ENCODE measurements around the gene BDH2. TPM values are rescaled to one million over a fixed set of nuclear protein-coding genes. Genes with fewer than 3 reads are reported as not detected.

Gene BDH2
- total RNA-seq, 1 experiment from 2014 or later, result 10.1 TPM

- H3K36me3 ChIP-seq (ENCODE audit: low read depth), result no peaks in the 10 kb centered on the region
- no peak for DNase-seq
- no peaks in the 10 kb centered on the region for H3F3A ChIP-seq (ENCODE audit: insufficient read depth, low read depth)
- H3K4me2 ChIP-seq, result no peak overlapping the region
- intact Hi-C loops (cut with micrococcal nuclease; ENCODE audit: unreplicated experiment), result loop anchor here (5.0 kb wide), 1 partner anchor 408 kb away; no protein-coding TSS in a partner anchor
- no TSS peak for BruUV-seq (replicated peaks)
- no peaks in the 10 kb centered on the region for H3K9me2 ChIP-seq (ENCODE audit: insufficient read depth)
- no peaks in the 10 kb centered on the region for H4K20me1 ChIP-seq (ENCODE audit: insufficient read depth)
- no peak overlapping the region for H3K4me3 ChIP-seq
- TF ChIP-seq CTCF (conservative IDR thresholded peaks at IDR 0.05) (no peak), EZH2 (IDR thresholded peaks at IDR 0.05; ENCODE audit: low read depth) (no peak)
- H3K27me3 ChIP-seq (ENCODE audit: insufficient read depth, low read depth), result no peaks in the 10 kb centered on the region
- H3K4me1 ChIP-seq (replicated peaks; ENCODE audit: insufficient read depth), result no peaks in the 10 kb centered on the region
- no peaks in the 10 kb centered on the region for H3K79me2 ChIP-seq (ENCODE audit: low read depth)
- H3K9me3 ChIP-seq (ENCODE audit: insufficient read depth, low read depth), result no peaks in the 10 kb centered on the region
- CTCF ChIA-PET, result no interaction called here
- no peak overlapping the region for H3K27ac ChIP-seq
- POLR2A ChIA-PET (ENCODE audit: unreplicated experiment), result no interaction called here
- H2AFZ ChIP-seq, result no peak overlapping the region
These were observed 68.8 kb downstream of the BDH2 start for GRCh38 chr4:103030791-103031190.

GRCh38 chr4:103029300-103029699 is 70.3 kb downstream of the BDH2 start:
- no peaks in the 10 kb centered on the region for H3K36me3 ChIP-seq (ENCODE audit: low read depth)
- no peaks in the 10 kb centered on the region for H3K9me2 ChIP-seq (ENCODE audit: insufficient read depth)
- H3K79me2 ChIP-seq (ENCODE audit: low read depth), result no peaks in the 10 kb centered on the region
- POLR2A ChIA-PET (ENCODE audit: unreplicated experiment), result no interaction called here
- H3K27me3 ChIP-seq (ENCODE audit: insufficient read depth, low read depth), result no peaks in the 10 kb centered on the region
- no peaks in the 10 kb centered on the region for H3F3A ChIP-seq (ENCODE audit: insufficient read depth, low read depth)
- CTCF ChIA-PET, result no interaction called here
- DNase-seq, result no peak
- no peaks in the 10 kb centered on the region for H4K20me1 ChIP-seq (ENCODE audit: insufficient read depth)
- TF ChIP-seq EZH2 (IDR thresholded peaks at IDR 0.05; ENCODE audit: low read depth) (no peak), CTCF (conservative IDR thresholded peaks at IDR 0.05) (no peak)
- H3K4me1 ChIP-seq (replicated peaks; ENCODE audit: insufficient read depth), result no peaks in the 10 kb centered on the region
- no TSS peak for BruUV-seq (replicated peaks)
- H3K4me2 ChIP-seq, result no peak overlapping the region
- H3K9me3 ChIP-seq (ENCODE audit: insufficient read depth, low read depth), result no peaks in the 10 kb centered on the region
- H3K27ac ChIP-seq, result no peak overlapping the region
- H2AFZ ChIP-seq, result no peak overlapping the region
- intact Hi-C loops (cut with micrococcal nuclease; ENCODE audit: unreplicated experiment), result no loop called here
- no peak overlapping the region for H3K4me3 ChIP-seq

Other genes with a start within 250 kb of the BDH2 start
- 23.1 and 26.9 TPM in 2 replicates for gene CISD2, start 230.8 kb downstream of the BDH2 start, total RNA-seq (2021)
- gene SLC9B1, start 80.1 kb downstream of the BDH2 start, total RNA-seq (2021), result 0.60 TPM in 1 of 2 replicates, not detected in the other
- 2.0 and 4.1 TPM in 2 replicates for gene SLC9B2, start 23.1 kb downstream of the BDH2 start, total RNA-seq (2021)
- gene CENPE, start 98.5 kb upstream of the BDH2 start, total RNA-seq (2021), result 17.7 and 28.7 TPM in 2 replicates